ENCODE results near the gene ZNF341. TPM values are rescaled to one million over a fixed set of nuclear protein-coding genes. Genes with fewer than 3 reads are reported as not detected.

ZNF341 gene
- total and polyA plus RNA-seq, 2 of the 8 experiments (the other 6 are each of a cell fraction or from before 2014, with no cell fraction given): 5.8 to 6.4 TPM

DNA sequence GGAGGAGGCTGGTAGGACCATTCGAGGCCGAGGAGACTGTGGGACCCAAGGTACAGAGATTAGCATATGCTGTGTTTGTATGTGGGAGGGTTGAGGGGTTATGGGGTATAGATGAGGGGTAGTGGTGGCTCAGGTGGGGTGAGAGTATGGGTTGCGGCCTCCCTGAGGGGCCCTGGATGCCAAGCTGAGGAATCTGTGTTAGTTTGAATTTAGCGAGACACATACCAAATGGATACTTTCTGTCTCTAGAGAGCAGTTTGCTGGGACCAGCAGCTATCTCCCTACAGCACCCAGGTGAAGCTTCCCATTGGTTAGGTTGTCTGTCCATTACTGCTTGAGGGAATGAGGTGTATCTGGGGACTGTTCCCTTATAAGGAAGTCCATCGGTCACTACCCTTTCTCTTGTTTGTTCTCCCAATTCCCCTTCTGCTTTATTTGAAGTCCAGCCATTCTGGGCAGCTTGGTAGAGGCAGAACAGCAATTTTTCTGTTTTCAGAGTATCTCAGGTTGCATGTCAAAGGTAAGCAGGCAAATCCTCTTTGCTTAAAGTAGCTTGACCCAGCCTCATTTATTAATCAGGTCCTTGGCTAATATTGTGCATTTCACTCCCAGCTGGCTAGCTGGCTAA is 94.6 kb downstream of the ZNF341 start:
- H3K79me2 ChIP-seq (ENCODE audit: control insufficient read depth in 1 of 2, insufficient read depth in 2 of 2, low read length in 2 of 2): peaks cover 3 to 75% of the 10 kb centered on the region in 2 experiments; a peak in 2 of 4 replicates
- no peak overlapping the region for H3K9ac ChIP-seq (replicated peaks in 1 of 4; ENCODE audit: extremely low read depth in 1 of 4, low read depth in 3 of 4, low read length in 3 of 4)
- H2BK120ac ChIP-seq (replicated peaks; ENCODE audit: low read depth, low read length): no peak overlapping the region
- no peak overlapping the region for H2BK12ac ChIP-seq (ENCODE audit: low read depth, low read length)
- H2BK5ac ChIP-seq (ENCODE audit: low read depth, low read length): no peak overlapping the region
- no peak for DNase-seq (ENCODE audit: low read depth in 1 of 2, low spot score in 2 of 2)
- POLR2A ChIA-PET (ENCODE audit: partially characterized antibody): interaction anchor here (0.9 to 3.2 kb wide), 9 partner anchors 8 to 286 kb away, joined by 3 to 21 read pairs (median 3); partner anchors contain the start of genes CHMP4B and EIF2S2
- no peak overlapping the region for H3K23ac ChIP-seq (ENCODE audit: insufficient read length)
- H3K79me1 ChIP-seq (ENCODE audit: low read depth, low read length): peaks cover 32% of the 10 kb centered on the region
- TF ChIP-seq JUND (IDR thresholded peaks at IDR 0.05; ENCODE audit: low read length) (no peak), SRF (IDR thresholded peaks at IDR 0.05; ENCODE audit: low read depth, low read length) (peak; percentile 93), SIX5 (IDR thresholded peaks at IDR 0.05; ENCODE audit: low read depth, low read length) (no peak), FOSL1 (IDR thresholded peaks at IDR 0.05; ENCODE audit: insufficient read depth, low read depth, low read length) (no peak), ZNF274 (IDR thresholded peaks at IDR 0.05; ENCODE audit: borderline replicate concordance, extremely low read depth, low read length) (no peak), CTBP2 (IDR thresholded peaks at IDR 0.05; ENCODE audit: borderline replicate concordance, insufficient read depth, insufficient read length, low read length) (no peak)
- peak overlapping the region; percentile 34 to 44; a peak in 3 of 4 replicates for H3K4me2 ChIP-seq (ENCODE audit: insufficient read depth in 1 of 2, low read depth in 2 of 2, low read length in 2 of 2)
- H3K9me3 ChIP-seq (ENCODE audit: insufficient read depth in 2 of 2, low read depth in 1 of 2, low read length in 1 of 2): no peaks in the 10 kb centered on the region
- peaks cover 0 to 10% (median 2%) of the 10 kb centered on the region in 4 experiments; a peak in 2 of 7 replicates for H3K4me1 ChIP-seq (replicated peaks in 1 of 4; ENCODE audit: control insufficient read depth in 3 of 4, insufficient read depth in 4 of 4, low read length in 3 of 4)
- H3K4ac ChIP-seq (replicated peaks; ENCODE audit: insufficient read length, low read depth, low read length): no peak overlapping the region
- no peaks in the 10 kb centered on the region for H3K23me2 ChIP-seq (ENCODE audit: low read depth, low read length)
- no peak overlapping the region for H2BK20ac ChIP-seq (ENCODE audit: low read length)
- H4K8ac ChIP-seq (ENCODE audit: extremely low read depth, insufficient read depth, low read length): no peak overlapping the region
- no peak overlapping the region for H2AK5ac ChIP-seq (ENCODE audit: low read depth, low read length)
- no peak overlapping the region for H3K4me3 ChIP-seq (ENCODE audit: extremely low read depth in 1 of 4, insufficient read depth in 2 of 4, low read depth in 3 of 4, low read length in 4 of 4)
- no peak overlapping the region for H2AFZ ChIP-seq (ENCODE audit: low read length)
- no peak overlapping the region for H3K18ac ChIP-seq (ENCODE audit: extremely low read depth, low read length)
- H4K5ac ChIP-seq (ENCODE audit: insufficient read length, low read depth, low read length): no peak overlapping the region
- H3K36me3 ChIP-seq (ENCODE audit: control insufficient read depth in 2 of 4, insufficient read depth in 4 of 4, low read length in 3 of 4): no peaks in the 10 kb centered on the region
- no peak overlapping the region for H4K91ac ChIP-seq (replicated peaks; ENCODE audit: insufficient read length, low read length)
- no peak overlapping the region for H3K14ac ChIP-seq (ENCODE audit: insufficient read length)
- CTCF ChIA-PET (ENCODE audit: partially characterized antibody): interaction anchor here (0.8 to 2.4 kb wide), 7 partner anchors 8 to 185 kb away, joined by 3 to 19 read pairs (median 4); no protein-coding TSS in a partner anchor
- 0 out of 2 replicates have a peak overlapping the region, but pooled peaks have one; percentile 43 for H3K27ac ChIP-seq (ENCODE audit: low read depth, low read length)
- peak overlapping the region; percentile 12 for H3K56ac ChIP-seq (replicated peaks; ENCODE audit: insufficient read length, low read depth, low read length)
- peaks cover 0 to 28% of the 10 kb centered on the region in 2 experiments for H4K20me1 ChIP-seq (replicated peaks in 1 of 2; ENCODE audit: control insufficient read depth in 1 of 2, insufficient read depth in 2 of 2, low read length in 2 of 2)
- no peak for FAIRE-seq
- WGBS, 2 experiments (ENCODE audit: extremely low coverage in 1 of 2, insufficient coverage in 1 of 2, insufficient read length in 1 of 2, insufficient replicate concordance in 2 of 2, low coverage in 1 of 2, low lambda C conversion rate in 2 of 2, missing lambda C conversion rate in 1 of 2): 86% methylated on average over 5 of the region's 5 CpGs; no CpG with 5 or more reads in 1 of the 2 experiments
- H3K27me3 ChIP-seq (replicated peaks in 1 of 4; ENCODE audit: control insufficient read depth in 3 of 4, extremely low read depth in 1 of 4, insufficient read depth in 3 of 4, low read length in 3 of 4): no peaks in the 10 kb centered on the region
- H2BK15ac ChIP-seq (ENCODE audit: low read length): no peak overlapping the region

Data from H1 (cell line).